Endothelial cell of hepatic sinusoid (primary cell): ENCODE data around the gene LANCL1.

Experiments used
- in situ Hi-C: cut with HindIII; loops from 2 replicates; pipeline ENCODE4 v1.10.0; 2017; ENCODE audit warnings: low sequenced_read_pairs

The LANCL1 gene

GRCh38 chr2:210476194-210477128 lies at the start of gene LANCL1:
LANCL1 (minus strand) TSS chr2:210476759; CDS start chr2:210476396, 363 bp downstream.
- in situ Hi-C loops = no loop called here

- in situ Hi-C loops = no loop called here
Observed at GRCh38 chr2:210524533-210524932, 48.0 kb upstream of the LANCL1 start.

- in situ Hi-C loops = no loop called here
Observed at GRCh38 chr2:210523650-210524289, 47.2 kb upstream of the LANCL1 start.

GRCh38 chr2:210522399-210522798 lies 45.8 kb upstream of the LANCL1 start:
- in situ Hi-C loops = no loop called here

GRCh38 chr2:210519594-210519993 lies 43.0 kb upstream of the LANCL1 start:
- in situ Hi-C loops = no loop called here

GRCh38 chr2:210517264-210517663 lies 40.7 kb upstream of the LANCL1 start:
- in situ Hi-C loops = no loop called here

- in situ Hi-C loops = no loop called here
Observed at GRCh38 chr2:210515911-210516310, 39.4 kb upstream of the LANCL1 start.

- in situ Hi-C loops = no loop called here
Observed at GRCh38 chr2:210503725-210504191, 27.2 kb upstream of the LANCL1 start.

- in situ Hi-C loops = no loop called here
Observed at GRCh38 chr2:210503001-210503623, 26.6 kb upstream of the LANCL1 start.

- in situ Hi-C loops = no loop called here
Observed at GRCh38 chr2:210496512-210496911, 20.0 kb upstream of the LANCL1 start.

- in situ Hi-C loops = no loop called here
Observed at GRCh38 chr2:210493528-210493927, 17.0 kb upstream of the LANCL1 start.

- in situ Hi-C loops = no loop called here
Observed at GRCh38 chr2:210481601-210482175, 5.1 kb upstream of the LANCL1 start.

- in situ Hi-C loops = no loop called here
Observed at GRCh38 chr2:210480764-210481163, 4.2 kb upstream of the LANCL1 start.

- in situ Hi-C loops = no loop called here
Observed at GRCh38 chr2:210480079-210480478, 3.5 kb upstream of the LANCL1 start.

- in situ Hi-C loops = no loop called here
Observed at GRCh38 chr2:210478661-210479060, 2.1 kb upstream of the LANCL1 start.

- in situ Hi-C loops = no loop called here
Observed at GRCh38 chr2:210477496-210477895, 937 bp upstream of the LANCL1 start.

GRCh38 chr2:210475706-210476105 lies 853 bp downstream of the LANCL1 start:
- in situ Hi-C loops = no loop called here

GRCh38 chr2:210474776-210475175 lies 1.8 kb downstream of the LANCL1 start:
- in situ Hi-C loops = no loop called here

GRCh38 chr2:210461401-210461800 lies 15.2 kb downstream of the LANCL1 start:
- in situ Hi-C loops = no loop called here

GRCh38 chr2:210460322-210461227 lies 16.0 kb downstream of the LANCL1 start:
- in situ Hi-C loops = no loop called here
